Measurements from ENCODE around the gene MAPK12. TPM values are rescaled to one million over a fixed set of nuclear protein-coding genes. Genes with fewer than 3 reads are reported as not detected.
A peak's percentile ranks its signal among the peaks of the same experiment; 100 is the strongest.

Gene MAPK12
- total and polyA plus RNA-seq, 2 of the 8 experiments (the other 6 are each of a cell fraction or from before 2014, with no cell fraction given): 17.3 to 20.3 TPM

DNA sequence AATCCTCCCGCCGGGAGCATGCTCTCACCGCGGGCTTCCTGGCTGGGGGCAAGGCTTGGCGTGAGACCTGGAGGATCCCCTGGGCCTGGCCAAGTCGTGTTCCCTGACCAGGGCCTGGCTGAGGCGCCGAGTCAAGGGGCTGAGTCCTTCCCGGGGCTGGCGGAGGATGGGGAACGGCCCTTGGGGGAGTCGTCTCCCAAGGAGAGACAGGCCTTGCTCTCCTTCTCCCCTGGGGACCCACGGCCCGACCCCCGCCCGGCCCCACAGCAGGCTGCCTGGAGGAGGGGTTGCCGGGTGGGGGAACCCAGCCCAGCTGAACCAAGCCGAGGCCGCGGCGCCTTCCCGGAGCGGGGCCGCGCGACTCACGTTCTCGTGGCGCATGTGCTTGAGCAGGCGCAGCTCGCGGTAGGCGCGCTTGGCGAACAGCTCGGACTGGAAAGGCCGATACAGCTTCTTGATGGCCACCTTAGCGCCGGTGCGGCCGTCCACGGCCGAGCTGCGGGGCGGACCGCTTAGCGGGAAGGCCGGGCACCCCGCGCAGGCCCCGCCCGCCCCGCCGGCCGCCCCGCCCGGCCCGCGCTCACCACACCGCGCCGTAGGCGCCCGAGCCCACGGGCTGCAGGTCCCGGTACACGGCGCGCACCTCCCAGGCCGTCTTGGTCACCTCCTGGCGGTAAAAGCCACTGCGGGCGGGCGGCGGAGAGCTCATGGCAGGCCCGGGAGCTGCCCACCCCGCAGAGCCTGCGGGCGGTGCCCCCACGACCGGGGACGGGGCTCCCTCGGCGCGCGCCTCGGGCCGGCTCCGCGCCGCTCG, 475 bp downstream of the MAPK12 start:
- Histone ChIP-seq H3K27ac (ENCODE audit: low read depth, low read length) (no peak overlapping the region), H2AFZ (ENCODE audit: low read length) (no peak overlapping the region; the same call in 1 of the 2 replicates), H2BK20ac (ENCODE audit: low read length) (no peak overlapping the region), H4K8ac (ENCODE audit: extremely low read depth, insufficient read depth, low read length) (peak overlapping the region; percentile 89; the same call in 1 of the 2 replicates), H3K14ac (ENCODE audit: insufficient read length) (no peak overlapping the region), H3K23ac (ENCODE audit: insufficient read length) (no peak overlapping the region), H3K9ac (replicated peaks in 1 of 4; ENCODE audit: extremely low read depth in 1 of 4, low read depth in 3 of 4, low read length in 3 of 4) (peak overlapping the region in 1 of 4 experiments; percentile 19; a peak in 2 of 7 replicates), H3K4me1 (replicated peaks in 1 of 4; ENCODE audit: control insufficient read depth in 3 of 4, insufficient read depth in 4 of 4, low read length in 3 of 4) (peaks cover 0 to 20% (median 10%) of the 10 kb centered on the region in 4 experiments; a peak in 6 of 7 replicates), H3K23me2 (ENCODE audit: low read depth, low read length) (peaks cover 6% of the 10 kb centered on the region; the same call in 1 of the 2 replicates), H3K36me3 (ENCODE audit: control insufficient read depth in 2 of 4, insufficient read depth in 4 of 4, low read length in 3 of 4) (no peaks in the 10 kb centered on the region), H4K91ac (replicated peaks; ENCODE audit: insufficient read length, low read length) (peak overlapping the region; percentile 40), H3K79me1 (ENCODE audit: low read depth, low read length) (no peaks in the 10 kb centered on the region), H3K79me2 (ENCODE audit: control insufficient read depth in 1 of 2, insufficient read depth in 2 of 2, low read length in 2 of 2) (no peaks in the 10 kb centered on the region), H3K18ac (ENCODE audit: extremely low read depth, low read length) (no peak overlapping the region; the same call in none of the 2 replicates), H2AK5ac (ENCODE audit: low read depth, low read length) (no peak overlapping the region), H2BK120ac (replicated peaks; ENCODE audit: low read depth, low read length) (no peak overlapping the region), H3K9me3 (ENCODE audit: insufficient read depth in 2 of 2, low read depth in 1 of 2, low read length in 1 of 2) (no peaks in the 10 kb centered on the region), H4K5ac (ENCODE audit: insufficient read length, low read depth, low read length) (no peak overlapping the region), H4K20me1 (replicated peaks in 1 of 2; ENCODE audit: control insufficient read depth in 1 of 2, insufficient read depth in 2 of 2, low read length in 2 of 2) (peaks cover 5 to 10% of the 10 kb centered on the region in 2 experiments), H3K4ac (replicated peaks; ENCODE audit: insufficient read length, low read depth, low read length) (no peak overlapping the region), H3K56ac (replicated peaks; ENCODE audit: insufficient read length, low read depth, low read length) (no peak overlapping the region), H2BK5ac (ENCODE audit: low read depth, low read length) (no peak overlapping the region), H3K4me3 (ENCODE audit: extremely low read depth in 1 of 4, insufficient read depth in 2 of 4, low read depth in 3 of 4, low read length in 4 of 4) (peak overlapping the region; percentile 35 to 73 (median 48)), H2BK12ac (ENCODE audit: low read depth, low read length) (no peak overlapping the region), H3K4me2 (ENCODE audit: insufficient read depth in 1 of 2, low read depth in 2 of 2, low read length in 2 of 2) (peak overlapping the region; percentile 77 to 78), H2BK15ac (ENCODE audit: low read length) (0 out of 2 replicates have a peak overlapping the region, but pooled peaks have one; percentile 61), H3K27me3 (replicated peaks in 1 of 4; ENCODE audit: control insufficient read depth in 3 of 4, extremely low read depth in 1 of 4, insufficient read depth in 3 of 4, low read length in 3 of 4) (peaks cover 1 to 22% (median 18%) of the 10 kb centered on the region in 4 experiments; a peak in 6 of 7 replicates)
- ChIA-PET CTCF (ENCODE audit: partially characterized antibody) (interaction anchor here (2.2 to 4.7 kb wide), 3 partner anchors 9 to 81 kb away, joined by 12 to 26 read pairs (median 17); partner anchors contain the start of gene HDAC10), POLR2A (ENCODE audit: partially characterized antibody) (interaction anchor here (0.6 to 2.3 kb wide), 5 partner anchors 9 to 60 kb away, joined by 3 to 5 read pairs (median 3); partner anchors contain the start of gene HDAC10)
- WGBS, 2 experiments (ENCODE audit: extremely low coverage in 1 of 2, insufficient coverage in 1 of 2, insufficient read length in 1 of 2, insufficient replicate concordance in 2 of 2, low coverage in 1 of 2, low lambda C conversion rate in 2 of 2, missing lambda C conversion rate in 1 of 2): 3% methylated on average over 56 of the region's 92 CpGs; no CpG with 5 or more reads in 1 of the 2 experiments
- no peak for FAIRE-seq
- peak in 1 of 2 experiments; percentile 72 for DNase-seq (ENCODE audit: low read depth in 1 of 2, low spot score in 2 of 2)
- no peak for TF ChIP-seq BCL11A (IDR thresholded peaks at IDR 0.05; ENCODE audit: low read depth in 2 of 2, low read length in 2 of 2)
- no peak for TF ChIP-seq RXRA (IDR thresholded peaks at IDR 0.05; ENCODE audit: insufficient read depth, low read depth, low read length)
- no peak for TF ChIP-seq RAD21 (IDR thresholded peaks at IDR 0.05 in 1 of 2, conservative IDR thresholded peaks at IDR 0.05 in 1 of 2; ENCODE audit: low read depth in 2 of 2, low read length in 2 of 2)
- TF ChIP-seq EZH2 (IDR thresholded peaks at IDR 0.05; ENCODE audit: low read depth, low read length, severe bottlenecking): peak; percentile 64
- no peak for TF ChIP-seq TBP (IDR thresholded peaks at IDR 0.05; ENCODE audit: low read depth, low read length)
- TF ChIP-seq RBBP5 (IDR thresholded peaks at IDR 0.05; ENCODE audit: borderline replicate concordance, low read depth, low read length): no peak
- no peak for TF ChIP-seq POLR2A (IDR thresholded peaks at IDR 0.05; ENCODE audit: control extremely low read depth in 1 of 2, low read depth in 2 of 2, low read length in 2 of 2)
- TF ChIP-seq CTBP2 (IDR thresholded peaks at IDR 0.05; ENCODE audit: borderline replicate concordance, insufficient read depth, insufficient read length, low read length): no peak
- no peak for TF ChIP-seq POLR2AphosphoS5 (IDR thresholded peaks at IDR 0.05; ENCODE audit: low read depth, low read length)
- TF ChIP-seq NRF1 (IDR thresholded peaks at IDR 0.05; ENCODE audit: low read depth, low read length): 0 out of 2 replicates have a peak, but pooled peaks have one; percentile 11

Measured in H1 (cell line).